ENCODE measurements around the gene CAMKK1.

- TF ChIP-seq CTCF (conservative IDR thresholded peaks at IDR 0.05; ENCODE audit: low read length) (no peak), EZH2phosphoT487 (IDR thresholded peaks at IDR 0.05; ENCODE audit: borderline replicate concordance) (no peak)
Observed at GRCh38 chr17:3866276-3866675, 26.6 kb downstream of the CAMKK1 start.

Measured in Loucy (cell line).